Measurements from ENCODE around the gene CDH5. TPM values are rescaled to one million over a fixed set of nuclear protein-coding genes. Genes with fewer than 3 reads are reported as not detected.

The CDH5 gene
- total RNA-seq, 1 experiment from 2014 or later: 0.28 TPM

- DNase-seq (ENCODE audit: low spot score) (no peak), ATAC-seq (no peak)
- no peak overlapping the region for H3K4me3 Mint-ChIP-seq
- H3K27me3 Mint-ChIP-seq (ENCODE audit: low read depth): no peaks in the 10 kb centered on the region
- no peaks in the 10 kb centered on the region for H3K9me3 Mint-ChIP-seq
- ChIA-PET CTCF (interaction anchor here (1.0 to 6.1 kb wide), 2 partner anchors 15 to 31 kb away, joined by 3 to 56 read pairs; no protein-coding TSS in a partner anchor), POLR2A (no interaction called here)
- no peaks in the 10 kb centered on the region for H3K36me3 Mint-ChIP-seq
- no peak for TF ChIP-seq AR (CRISPR knock-in tag; IDR thresholded peaks at IDR 0.05)
- no peak for TF ChIP-seq ZBTB21 (CRISPR knock-in tag; IDR thresholded peaks at IDR 0.05; ENCODE audit: borderline replicate concordance)
- TF ChIP-seq FOXK1 (CRISPR knock-in tag; IDR thresholded peaks at IDR 0.05): no peak
- no peak for TF ChIP-seq ELF4 (CRISPR knock-in tag; IDR thresholded peaks at IDR 0.05; ENCODE audit: low read depth)
- TF ChIP-seq SP1 (CRISPR knock-in tag; conservative IDR thresholded peaks at IDR 0.05): no peak
- TF ChIP-seq ZNF317 (CRISPR knock-in tag; IDR thresholded peaks at IDR 0.05; ENCODE audit: borderline replicate concordance, low read depth): no peak
- TF ChIP-seq SMAD3 (CRISPR knock-in tag; IDR thresholded peaks at IDR 0.05; ENCODE audit: borderline replicate concordance): no peak
- no peak for TF ChIP-seq E2F1 (CRISPR knock-in tag; IDR thresholded peaks at IDR 0.05)
- TF ChIP-seq STAT6 (CRISPR knock-in tag; conservative IDR thresholded peaks at IDR 0.05; ENCODE audit: low read depth): no peak
- no peak for TF ChIP-seq ZNF425 (CRISPR knock-in tag; conservative IDR thresholded peaks at IDR 0.05)
- TF ChIP-seq JAZF1 (CRISPR knock-in tag; IDR thresholded peaks at IDR 0.05): no peak
- TF ChIP-seq FOXP4 (CRISPR knock-in tag; IDR thresholded peaks at IDR 0.05): no peak
- no peak for TF ChIP-seq OVOL2 (CRISPR knock-in tag; IDR thresholded peaks at IDR 0.05; ENCODE audit: borderline replicate concordance)
- TF ChIP-seq HMGXB4 (CRISPR knock-in tag; IDR thresholded peaks at IDR 0.05): no peak
- TF ChIP-seq CREM (CRISPR knock-in tag; IDR thresholded peaks at IDR 0.05): no peak
- no peak for TF ChIP-seq GTF2I (CRISPR knock-in tag; conservative IDR thresholded peaks at IDR 0.05)
- TF ChIP-seq GRHL2 (CRISPR knock-in tag; IDR thresholded peaks at IDR 0.05; ENCODE audit: insufficient replicate concordance, severe bottlenecking): no peak
- TF ChIP-seq ERG (CRISPR knock-in tag; IDR thresholded peaks at IDR 0.05): no peak
- TF ChIP-seq ZSCAN18 (CRISPR knock-in tag; IDR thresholded peaks at IDR 0.05): no peak
- no peak for TF ChIP-seq PRRX2 (CRISPR knock-in tag; IDR thresholded peaks at IDR 0.05)
- peaks cover 21% of the 10 kb centered on the region for H3K4me1 Mint-ChIP-seq
- no peak overlapping the region for H3K27ac Mint-ChIP-seq
Observed at GRCh38 chr16:66372898-66373155, 6.3 kb downstream of the CDH5 start.

Data from WTC11 (cell line).